Heart left ventricle (tissue), 16 donors: ENCODE results near the gene RAPGEF5. TPM values are rescaled to one million over a fixed set of nuclear protein-coding genes. Genes with fewer than 3 reads are reported as not detected.

Experiments used
- ATAC-seq, 4 donors: fragments of 200-7000 bp; cut with Tn5 transposase; one replicate each; pipeline ENCODE4 v1.9.1; 2020 to 2022; ENCODE audit warnings: moderate library complexity in 4 of 4, mild to moderate bottlenecking in 3 of 4, moderate number of reproducible peaks in 1 of 4
- DNase-seq, 5 donors: peaks; one replicate each; pipeline ENCODE4 v3.0.0-alpha.2; 2020
- H3K27ac ChIP-seq, 12 donors: fragments of 200-600 bp; sonication (generic) in 4 of 12; one replicate each; pipeline versions ENCODE4 v1.5.0 to v1.8.0; 2016 to 2022; ENCODE audit warnings: mild to moderate bottlenecking in 2 of 12
- H3K27me3 ChIP-seq, 9 donors: fragments of 200-600 bp; sonication (generic) in 2 of 9; one replicate each; pipeline versions ENCODE4 v1.5.1 to v1.8.0; 2016 to 2022; ENCODE audit warnings: mild to moderate bottlenecking in 3 of 9
- H3K36me3 ChIP-seq, 9 donors: fragments of 200-600 bp; sonication (generic) in 2 of 9; one replicate each; pipeline versions ENCODE4 v1.5.0 to v1.8.0; 2018 to 2022; ENCODE audit warnings: mild to moderate bottlenecking in 2 of 9
- H3K4me1 ChIP-seq, 12 donors: fragments of 200-600 bp; sonication (generic) in 4 of 12; one replicate each; pipeline versions ENCODE4 v1.5.0 to v1.8.0; 2016 to 2022; ENCODE audit warnings: mild to moderate bottlenecking in 3 of 12
- H3K4me3 ChIP-seq, 12 donors: fragments of 200-600 bp; sonication (generic) in 4 of 12; one replicate each; pipeline versions ENCODE4 v1.5.0 to v1.8.0; 2017 to 2022; ENCODE audit warnings: mild to moderate bottlenecking in 9 of 12, moderate library complexity in 4 of 12
- H3K9me3 ChIP-seq, 12 donors: fragments of 200-600 bp; sonication (generic) in 4 of 12; one replicate each; pipeline versions ENCODE4 v1.5.0 to v1.8.0; 2016 to 2022; ENCODE audit warnings: mild to moderate bottlenecking in 1 of 12
- CTCF ChIP-seq, 12 donors: fragments of 200-600 bp; sonication (generic) in 4 of 12; IDR thresholded peaks; one replicate each; pipeline versions ENCODE4 v1.5.0 to v1.8.0; 2018 to 2022; ENCODE audit warnings: antibody characterized with exemption in 12 of 12, mild to moderate bottlenecking in 5 of 12
- POLR2A ChIP-seq, 2 donors: fragments of 450-650 bp; IDR thresholded peaks; one replicate each; pipeline ENCODE4 v1.6.1; 2017; ENCODE audit warnings: antibody characterized with exemption in 2 of 2, mild to moderate bottlenecking in 2 of 2, moderate library complexity in 2 of 2
- WGBS, 4 donors: extraction: QIAGEN DNeasy Blood & Tissue Kit in 2 of 4; methylation state at CpG; one replicate each; pipeline versions ENCODE4 v1.1.5 to v1.1.7; 2013 to 2018; 5-methylcytosine and 5-hydroxymethylcytosine counted together
- intact Hi-C, 10 donors: fragments of 100-400 bp; cut with DNase I; formaldehyde crosslinking; loops; one replicate each; pipeline versions ENCODE4 v1.11.1 to v1.14.2; 2022
- polyA plus RNA-seq, 2 donors: library from polyadenylated mRNA; stranded (reverse); fragments of 200-250 nt; gene quantifications; one replicate each; pipeline ENCODE4 v1.2.3, GENCODE V29; 2013
- total RNA-seq, 9 donors: library from RNA; depleted of rRNA in 2 of 9; stranded (reverse); fragments of >200 nt in 2 of 9; fragmentation: NEBNext Ultra II Directional in 3 of 9; extraction: Animal tissue kit (Norgen Biotek cat#: 25700) in 3 of 9; gene quantifications; one replicate each; pipeline versions ENCODE4 v1.1.0 to v1.2.4, GENCODE V29; 2016 to 2023
- donor health status: ischemic (EF 13 %, LVEDD 7.1; RV severe dilation, severe dysfunction).
- donor health status: healthy with polysubstance abuse.
- donor health status: DM: no; HTN: yes; CAD: no.
- donor health status: DM: no; HTN: no; CAD: no.
- donor health status: ischemic (EF 25% LVEDD 6.9; RV normal size, moderate dysfunction).
- donor health status: ischemic (EF 25% LVEDD 5.7; RV mildly dilated, moderate dysfunction).
- donor health status: healthy.
- donor health status: DM: yes; HTN: yes; CAD: no.
- donor health status: ischemic (EF 35%, LVEDD 5.7; RV mildly dilated, moderate dysfunction).
- donor health status: nonischemic (EF 11% LVEDD 7.7; RV severe dilation, severe dysfunction).
- donor health status: DM: yes; HTN: yes; CAD: no.
- donor health status: PGD.
- donor health status: ischemic (EF 29% LVEDD 5.4; RV normal size, mild dysfunction).
- donor health status: nonischemic (EF 23%, LVEDD 6.1; RV moderate dilation, normal function).

Gene RAPGEF5
- total and polyA plus RNA-seq, 11 donors = 3.9 to 37.9 (median 15.3) TPM

DNA sequence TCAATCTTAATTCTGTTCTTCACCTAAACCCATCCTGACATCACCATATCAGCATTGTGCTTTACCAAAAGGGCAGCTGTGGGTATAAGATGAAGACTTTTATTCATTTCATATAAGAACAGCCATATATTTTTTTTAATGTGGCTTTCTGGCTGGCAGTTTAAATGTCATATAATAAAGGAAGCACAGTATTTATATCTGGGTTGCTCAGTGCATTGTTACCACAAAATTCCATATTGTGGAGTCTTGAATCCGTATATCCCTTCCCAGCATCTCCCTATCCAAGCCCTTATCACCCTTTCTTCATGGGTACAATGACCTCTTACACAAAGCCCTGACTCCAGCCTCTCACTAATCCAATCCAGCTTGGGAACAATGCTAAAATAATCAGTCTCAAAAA is 125.8 kb downstream of the RAPGEF5 start:
- H3K9me3 ChIP-seq = no peaks in the 10 kb centered on the region
- intact Hi-C loops = no loop called here
- DNase-seq = no peak
- H3K4me3 ChIP-seq = no peak overlapping the region
- H3K36me3 ChIP-seq = no peaks in the 10 kb centered on the region
- TF ChIP-seq POLR2A (IDR thresholded peaks at IDR 0.05) = no peak
- no peak for TF ChIP-seq CTCF (IDR thresholded peaks at IDR 0.05)
- H3K4me1 ChIP-seq = peaks cover 0 to 11% (median 0%) of the 10 kb centered on the region in 12 donors
- ATAC-seq = no peak
- 47 to 82% (median 65%) methylated on average over 1 of the region's 1 CpG for WGBS, 4 donors
- no peaks in the 10 kb centered on the region for H3K27me3 ChIP-seq
- no peak overlapping the region for H3K27ac ChIP-seq

GRCh38 chr7:22230238-22230637 is 126.7 kb downstream of the RAPGEF5 start:
- Histone ChIP-seq H3K4me3 (no peak overlapping the region), H3K27me3 (no peaks in the 10 kb centered on the region), H3K9me3 (no peaks in the 10 kb centered on the region), H3K4me1 (peaks cover 0 to 11% (median 0%) of the 10 kb centered on the region in 12 donors), H3K27ac (no peak overlapping the region), H3K36me3 (no peaks in the 10 kb centered on the region)
- DNase-seq = no peak
- TF ChIP-seq CTCF (IDR thresholded peaks at IDR 0.05) (no peak), POLR2A (IDR thresholded peaks at IDR 0.05) (no peak)
- intact Hi-C loops = no loop called here
- 90 to 95% (median 95%) methylated on average over 2 of the region's 2 CpGs for WGBS, 4 donors
- ATAC-seq = no peak

DNA sequence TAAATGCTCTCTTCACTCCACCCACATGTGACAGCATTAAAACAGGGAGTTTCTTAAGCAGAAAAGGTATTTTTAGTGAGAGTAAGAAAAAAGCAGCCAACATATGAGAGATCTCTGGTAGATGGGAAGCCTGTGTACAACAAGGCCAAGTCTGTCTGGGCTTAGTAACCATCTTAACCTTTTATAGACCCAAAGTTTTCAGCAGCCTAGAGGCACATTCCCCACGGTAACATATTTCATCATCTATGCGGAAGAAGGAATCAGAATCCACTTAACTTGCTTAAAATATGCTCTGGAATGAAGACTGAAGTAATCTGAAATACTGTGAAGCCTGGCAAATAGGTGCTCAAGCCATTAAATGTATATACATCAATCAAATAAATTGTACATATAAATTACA is 127.8 kb downstream of the RAPGEF5 start:
- Histone ChIP-seq H3K36me3 (no peaks in the 10 kb centered on the region), H3K4me1 (peaks cover 0 to 4% (median 0%) of the 10 kb centered on the region in 12 donors), H3K9me3 (no peaks in the 10 kb centered on the region), H3K4me3 (no peak overlapping the region), H3K27ac (no peak overlapping the region), H3K27me3 (no peaks in the 10 kb centered on the region)
- TF ChIP-seq CTCF (IDR thresholded peaks at IDR 0.05) = no peak
- TF ChIP-seq POLR2A (IDR thresholded peaks at IDR 0.05) = no peak
- DNase-seq (no peak), ATAC-seq (no peak)
- 87 to 97% (median 92%) methylated on average over 2 of the region's 2 CpGs for WGBS, 4 donors
- intact Hi-C loops = no loop called here

DNA sequence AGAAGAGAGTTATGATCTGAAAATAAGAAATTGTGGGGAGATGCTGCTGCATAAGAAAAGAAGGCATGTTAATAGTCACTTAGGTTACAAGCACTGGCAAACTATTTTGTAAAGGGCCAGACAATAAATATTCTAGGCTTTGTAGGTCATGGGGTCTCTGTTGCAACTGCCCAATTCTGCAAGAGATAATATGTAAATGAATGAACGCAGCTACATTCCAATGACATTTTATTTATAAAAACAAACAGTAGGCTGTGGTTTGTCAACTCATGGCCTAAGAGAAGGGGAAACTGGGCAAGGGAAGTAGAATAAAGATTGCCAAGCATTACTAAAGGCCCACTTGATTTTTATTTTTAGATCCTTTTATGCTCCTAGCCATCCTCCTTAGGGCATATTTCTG is 133.1 kb downstream of the RAPGEF5 start:
- ATAC-seq (no peak), DNase-seq (no peak)
- WGBS, 4 donors = 54 to 58% (median 56%) methylated on average over 1 of the region's 1 CpG
- no peaks in the 10 kb centered on the region for H3K36me3 ChIP-seq
- intact Hi-C loops = no loop called here
- no peak overlapping the region for H3K4me3 ChIP-seq
- H3K27me3 ChIP-seq = no peaks in the 10 kb centered on the region
- peak overlapping the region in 1 of 12 donors; percentile 11 for H3K27ac ChIP-seq
- H3K9me3 ChIP-seq = no peaks in the 10 kb centered on the region
- peaks cover 0 to 27% (median 5%) of the 10 kb centered on the region in 12 donors for H3K4me1 ChIP-seq
- no peak for TF ChIP-seq CTCF (IDR thresholded peaks at IDR 0.05)
- TF ChIP-seq POLR2A (IDR thresholded peaks at IDR 0.05) = no peak
